Measurements from ENCODE around the gene PTPRF.
A peak's percentile ranks its signal among the peaks of the same experiment; 100 is the strongest.
"Not testable (repeated sequence)": the region's sequence is repeated elsewhere in the genome, so short reads cannot be mapped to it uniquely, and the experiment has no call there.

The PTPRF gene

DNA sequence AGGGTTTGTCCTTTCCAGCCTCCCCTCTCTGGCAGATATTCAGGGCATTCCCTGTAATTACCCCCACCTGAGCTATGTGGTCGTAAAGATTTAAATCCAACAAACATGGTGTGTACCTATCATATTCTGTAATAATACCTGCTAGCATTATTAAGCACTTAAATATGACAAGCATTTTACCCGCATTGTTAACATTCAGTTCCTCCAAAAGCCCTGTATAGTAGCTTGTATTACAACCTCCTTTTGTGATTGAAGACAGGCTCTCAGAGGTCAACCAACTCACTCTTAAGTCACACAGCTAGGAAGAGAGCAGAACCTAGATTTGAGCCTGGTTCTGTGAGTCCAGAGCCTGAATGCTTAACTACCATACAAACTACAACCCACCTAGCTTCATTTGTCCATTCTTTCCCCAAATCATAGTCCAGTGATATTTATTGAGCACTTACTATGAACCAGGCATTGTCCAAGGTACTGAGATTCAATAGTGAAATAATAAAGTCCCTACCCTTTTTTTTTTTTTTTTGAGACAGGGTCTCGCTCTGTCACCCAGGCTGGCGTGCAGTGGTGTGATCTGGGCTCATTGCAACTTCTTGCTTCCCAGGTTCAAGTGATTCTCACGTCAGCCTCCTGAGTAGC lies 105.4 kb downstream of the PTPRF start:
- Histone ChIP-seq H4K8ac (ENCODE audit: low read depth, low read length) (no peak overlapping the region), H2BK15ac (ENCODE audit: low read length) (no peak overlapping the region), H3K4me2 (ENCODE audit: insufficient read depth, low read length, poor library complexity, severe bottlenecking) (no peak overlapping the region), H3K36me3 (replicated peaks in 1 of 2; ENCODE audit: control insufficient read depth in 2 of 2, insufficient read depth in 2 of 2, low read length in 2 of 2) (no peaks in the 10 kb centered on the region), H2AK5ac (ENCODE audit: low read depth, low read length) (no peak overlapping the region), H3K27ac (replicated peaks; ENCODE audit: low read length) (no peak overlapping the region), H2AFZ (ENCODE audit: low read length) (no peak overlapping the region), H3K14ac (ENCODE audit: low read length) (no peak overlapping the region), H3K23ac (ENCODE audit: low read depth, low read length, poor library complexity) (no peak overlapping the region), H3K9ac (ENCODE audit: low read depth, low read length, poor library complexity) (no peak overlapping the region), H3K4ac (ENCODE audit: low read length) (no peak overlapping the region), H3K79me1 (ENCODE audit: low read depth, low read length) (no peaks in the 10 kb centered on the region), H3K9me3 (replicated peaks in 1 of 2; ENCODE audit: control insufficient read depth in 2 of 2, insufficient read depth in 1 of 2, low read depth in 1 of 2, low read length in 2 of 2) (no peaks in the 10 kb centered on the region), H3K27me3 (ENCODE audit: control insufficient read depth in 3 of 3, insufficient read depth in 3 of 3, low read depth in 1 of 3, low read length in 3 of 3) (no peaks in the 10 kb centered on the region), H2BK12ac (ENCODE audit: low read length) (no peak overlapping the region), H2BK5ac (ENCODE audit: low read length) (no peak overlapping the region), H3K4me3 (ENCODE audit: low read length in 2 of 2) (no peak overlapping the region), H3K4me1 (ENCODE audit: control insufficient read depth in 2 of 2, insufficient read depth in 1 of 2, low read depth in 1 of 2, low read length in 2 of 2) (peaks cover 0 to 2% of the 10 kb centered on the region in 2 donors), H3K18ac (ENCODE audit: low read length) (no peak overlapping the region), H4K91ac (ENCODE audit: low read depth, low read length, poor library complexity) (no peak overlapping the region), H2BK120ac (ENCODE audit: low read depth, low read length) (no peak overlapping the region)
- WGBS, 2 donors (ENCODE audit: extremely low coverage in 2 of 2, insufficient read length in 2 of 2, insufficient replicate concordance in 1 of 2): no CpG with 5 or more reads among the region's 5 CpGs
- DNase-seq (ENCODE audit: low spot score): no peak

DNA sequence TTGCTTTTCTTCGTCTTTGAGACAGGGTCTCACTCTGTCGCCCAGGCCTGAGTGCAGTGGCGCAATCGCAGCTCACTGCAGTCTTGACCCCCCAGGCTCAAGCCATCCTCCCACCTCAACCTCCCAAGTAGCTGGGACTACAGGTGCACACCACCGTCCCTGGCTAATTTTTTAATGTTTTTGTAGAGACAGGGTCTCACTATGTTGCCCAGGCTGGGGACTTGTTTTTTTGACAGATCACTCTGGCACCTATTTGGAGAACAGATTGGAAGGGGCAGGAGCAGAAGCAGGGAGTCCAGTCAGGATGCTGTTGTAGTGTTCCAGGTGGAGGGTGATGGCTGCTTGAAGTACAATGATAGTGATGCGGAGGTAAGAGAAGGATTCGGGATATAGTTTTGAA lies 106.6 kb downstream of the PTPRF start:
- Histone ChIP-seq H3K36me3 (replicated peaks in 1 of 2; ENCODE audit: control insufficient read depth in 2 of 2, insufficient read depth in 2 of 2, low read length in 2 of 2) (no peaks in the 10 kb centered on the region), H3K9ac (ENCODE audit: low read depth, low read length, poor library complexity) (no peak overlapping the region), H3K9me3 (replicated peaks in 1 of 2; ENCODE audit: control insufficient read depth in 2 of 2, insufficient read depth in 1 of 2, low read depth in 1 of 2, low read length in 2 of 2) (no peaks in the 10 kb centered on the region), H2AFZ (ENCODE audit: low read length) (no peak overlapping the region), H2BK15ac (ENCODE audit: low read length) (no peak overlapping the region), H2BK120ac (ENCODE audit: low read depth, low read length) (no peak overlapping the region), H4K8ac (ENCODE audit: low read depth, low read length) (no peak overlapping the region), H3K14ac (ENCODE audit: low read length) (no peak overlapping the region), H3K4me3 (ENCODE audit: low read length in 2 of 2) (no peak overlapping the region), H4K91ac (ENCODE audit: low read depth, low read length, poor library complexity) (no peak overlapping the region), H2AK5ac (ENCODE audit: low read depth, low read length) (no peak overlapping the region), H2BK5ac (ENCODE audit: low read length) (no peak overlapping the region), H2BK12ac (ENCODE audit: low read length) (no peak overlapping the region), H3K27me3 (ENCODE audit: control insufficient read depth in 3 of 3, insufficient read depth in 3 of 3, low read depth in 1 of 3, low read length in 3 of 3) (no peaks in the 10 kb centered on the region), H3K4me1 (ENCODE audit: control insufficient read depth in 2 of 2, insufficient read depth in 1 of 2, low read depth in 1 of 2, low read length in 2 of 2) (peaks cover 0 to 2% of the 10 kb centered on the region in 2 donors), H3K18ac (ENCODE audit: low read length) (peak overlapping the region; percentile 31), H3K79me1 (ENCODE audit: low read depth, low read length) (no peaks in the 10 kb centered on the region), H3K4ac (ENCODE audit: low read length) (no peak overlapping the region), H3K23ac (ENCODE audit: low read depth, low read length, poor library complexity) (no peak overlapping the region), H3K27ac (replicated peaks; ENCODE audit: low read length) (no peak overlapping the region), H3K4me2 (ENCODE audit: insufficient read depth, low read length, poor library complexity, severe bottlenecking) (no peak overlapping the region)
- no peak for DNase-seq (ENCODE audit: low spot score)
- whole genome bisulfite sequencing, 2 donors (ENCODE audit: extremely low coverage in 2 of 2, insufficient read length in 2 of 2, insufficient replicate concordance in 1 of 2): 100% methylated on average over 1 to 2 of the region's 7 CpGs

DNA sequence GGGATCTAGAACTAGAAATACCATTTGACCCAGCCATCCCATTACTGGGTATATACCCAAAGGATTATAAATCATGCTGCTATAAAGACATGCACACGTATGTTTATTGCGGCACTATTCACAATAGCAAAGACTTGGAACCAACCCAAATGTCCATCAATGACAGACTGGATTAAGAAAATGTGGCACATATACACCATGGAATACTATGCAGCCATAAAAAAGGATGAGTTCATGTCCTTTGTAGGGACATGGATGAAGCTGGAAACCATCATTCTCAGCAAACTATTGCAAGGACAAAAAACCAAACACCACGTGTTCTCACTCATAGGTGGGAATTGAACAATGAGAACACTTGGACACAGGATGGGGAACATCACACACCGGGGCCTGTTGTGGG lies 107.7 kb downstream of the PTPRF start:
- H3K9ac ChIP-seq (ENCODE audit: low read depth, low read length, poor library complexity); DNase-seq (ENCODE audit: low spot score); H3K27me3 ChIP-seq (ENCODE audit: control insufficient read depth in 3 of 3, insufficient read depth in 3 of 3, low read depth in 1 of 3, low read length in 3 of 3); H3K4ac ChIP-seq (ENCODE audit: low read length); H3K27ac ChIP-seq (replicated peaks; ENCODE audit: low read length); H3K4me1 ChIP-seq (ENCODE audit: control insufficient read depth in 2 of 2, insufficient read depth in 1 of 2, low read depth in 1 of 2, low read length in 2 of 2); H3K9me3 ChIP-seq (replicated peaks in 1 of 2; ENCODE audit: control insufficient read depth in 2 of 2, insufficient read depth in 1 of 2, low read depth in 1 of 2, low read length in 2 of 2); H2BK12ac ChIP-seq (ENCODE audit: low read length); H4K91ac ChIP-seq (ENCODE audit: low read depth, low read length, poor library complexity); H3K14ac ChIP-seq (ENCODE audit: low read length); H3K4me3 ChIP-seq (ENCODE audit: low read length in 2 of 2); H2AK5ac ChIP-seq (ENCODE audit: low read depth, low read length); H3K23ac ChIP-seq (ENCODE audit: low read depth, low read length, poor library complexity); H2BK120ac ChIP-seq (ENCODE audit: low read depth, low read length); H4K8ac ChIP-seq (ENCODE audit: low read depth, low read length); H2BK15ac ChIP-seq (ENCODE audit: low read length); H3K79me1 ChIP-seq (ENCODE audit: low read depth, low read length); H2BK5ac ChIP-seq (ENCODE audit: low read length); H3K36me3 ChIP-seq (replicated peaks in 1 of 2; ENCODE audit: control insufficient read depth in 2 of 2, insufficient read depth in 2 of 2, low read length in 2 of 2); H2AFZ ChIP-seq (ENCODE audit: low read length); H3K4me2 ChIP-seq (ENCODE audit: insufficient read depth, low read length, poor library complexity, severe bottlenecking); H3K18ac ChIP-seq (ENCODE audit: low read length): not testable (repeated sequence)
- no CpG with 5 or more reads among the region's 4 CpGs for WGBS, 2 donors (ENCODE audit: extremely low coverage in 2 of 2, insufficient read length in 2 of 2, insufficient replicate concordance in 1 of 2)

DNA sequence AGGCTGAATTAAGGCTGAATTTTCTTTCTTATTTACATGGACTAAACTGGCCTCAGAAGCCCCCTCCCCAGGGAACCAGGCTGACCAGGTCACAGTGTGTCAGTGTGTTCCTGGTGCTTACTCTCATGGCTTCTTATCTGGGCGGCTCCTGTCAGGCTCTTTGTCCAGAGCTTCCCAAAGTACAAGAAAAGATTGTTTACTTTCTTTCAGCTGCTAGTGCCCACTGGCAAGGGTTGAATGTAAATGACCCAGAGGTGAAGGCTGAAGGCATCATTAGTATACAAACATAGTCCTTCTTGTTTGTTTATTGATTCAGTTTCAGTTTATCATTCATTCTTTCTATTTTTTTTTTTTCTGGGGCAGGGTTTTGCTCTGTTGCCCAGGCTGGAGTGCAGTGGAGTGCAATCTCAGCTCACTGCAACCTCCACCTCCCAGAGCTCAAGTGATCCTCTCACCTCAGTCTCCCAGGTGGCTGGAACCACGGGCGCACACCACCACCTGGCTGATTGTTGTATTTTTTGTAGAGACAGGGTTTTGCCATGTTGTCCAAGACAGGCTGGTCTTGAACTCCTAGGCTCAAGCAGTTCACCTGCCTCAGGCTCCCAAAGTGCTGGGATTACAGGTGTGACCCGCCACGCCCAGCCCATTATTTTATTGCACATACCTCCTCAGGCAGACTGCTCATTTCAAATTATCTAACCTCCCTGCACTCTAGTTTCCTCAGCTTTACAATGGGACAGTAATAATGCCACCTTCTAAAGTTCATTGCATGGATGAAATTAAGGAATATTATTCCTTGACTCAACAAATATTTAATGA lies 109.5 kb downstream of the PTPRF start:
- H3K4ac ChIP-seq (ENCODE audit: low read length): no peak overlapping the region
- no peak overlapping the region for H2BK15ac ChIP-seq (ENCODE audit: low read length)
- H3K79me1 ChIP-seq (ENCODE audit: low read depth, low read length): no peaks in the 10 kb centered on the region
- H3K27ac ChIP-seq (replicated peaks; ENCODE audit: low read length): no peak overlapping the region
- no peak overlapping the region for H4K91ac ChIP-seq (ENCODE audit: low read depth, low read length, poor library complexity)
- no peak overlapping the region for H2AK5ac ChIP-seq (ENCODE audit: low read depth, low read length)
- no peaks in the 10 kb centered on the region for H3K9me3 ChIP-seq (replicated peaks in 1 of 2; ENCODE audit: control insufficient read depth in 2 of 2, insufficient read depth in 1 of 2, low read depth in 1 of 2, low read length in 2 of 2)
- H2BK120ac ChIP-seq (ENCODE audit: low read depth, low read length): no peak overlapping the region
- H3K27me3 ChIP-seq (ENCODE audit: control insufficient read depth in 3 of 3, insufficient read depth in 3 of 3, low read depth in 1 of 3, low read length in 3 of 3): peaks cover 0 to 5% (median 0%) of the 10 kb centered on the region in 3 experiments
- no peak for DNase-seq (ENCODE audit: low spot score)
- H2BK5ac ChIP-seq (ENCODE audit: low read length): no peak overlapping the region
- H3K18ac ChIP-seq (ENCODE audit: low read length): no peak overlapping the region
- H3K9ac ChIP-seq (ENCODE audit: low read depth, low read length, poor library complexity): no peak overlapping the region
- H3K36me3 ChIP-seq (replicated peaks in 1 of 2; ENCODE audit: control insufficient read depth in 2 of 2, insufficient read depth in 2 of 2, low read length in 2 of 2): no peaks in the 10 kb centered on the region
- H2AFZ ChIP-seq (ENCODE audit: low read length): peak overlapping the region; percentile 1
- no peak overlapping the region for H4K8ac ChIP-seq (ENCODE audit: low read depth, low read length)
- no peaks in the 10 kb centered on the region for H3K4me1 ChIP-seq (ENCODE audit: control insufficient read depth in 2 of 2, insufficient read depth in 1 of 2, low read depth in 1 of 2, low read length in 2 of 2)
- no peak overlapping the region for H3K23ac ChIP-seq (ENCODE audit: low read depth, low read length, poor library complexity)
- no peak overlapping the region for H3K4me2 ChIP-seq (ENCODE audit: insufficient read depth, low read length, poor library complexity, severe bottlenecking)
- H3K14ac ChIP-seq (ENCODE audit: low read length): no peak overlapping the region
- WGBS, 2 donors (ENCODE audit: extremely low coverage in 2 of 2, insufficient read length in 2 of 2, insufficient replicate concordance in 1 of 2): no CpG with 5 or more reads among the region's 5 CpGs
- H3K4me3 ChIP-seq (ENCODE audit: low read length in 2 of 2): no peak overlapping the region
- H2BK12ac ChIP-seq (ENCODE audit: low read length): no peak overlapping the region
